IMR-90 (cell line): ENCODE results near the gene VIT.

ENCODE experiments used
- CEBPB ChIP-seq: IDR thresholded peaks from 2 replicates; pipeline ENCODE4 v1.6.1; 2012; ENCODE audit warnings: low read depth, low read length, improper control_type of control experiment
- FOS ChIP-seq: fragments of 150-350 bp; IDR thresholded peaks from 2 replicates; pipeline ENCODE4 v1.6.1; 2016; ENCODE audit warnings: low read depth, low read length
- MAFK ChIP-seq: IDR thresholded peaks from 2 replicates; pipeline ENCODE4 v1.6.1; 2012; ENCODE audit warnings: low read depth, low read length, improper control_type of control experiment
- MAZ ChIP-seq: IDR thresholded peaks from 2 replicates; pipeline ENCODE4 v1.6.1; 2012; ENCODE audit warnings: low read depth, mild to moderate bottlenecking, low read length, improper control_type of control experiment, moderate library complexity, borderline replicate concordance
- MXI1 ChIP-seq: IDR thresholded peaks from 2 replicates; pipeline ENCODE4 v1.6.1; 2012; ENCODE audit warnings: low read depth, mild to moderate bottlenecking, low read length, moderate library complexity, borderline replicate concordance
- POLR2A ChIP-seq: IDR thresholded peaks from 2 replicates; pipeline ENCODE4 v1.6.1; 2012; ENCODE audit warnings: mild to moderate bottlenecking, low read depth, low read length
- RCOR1 ChIP-seq: IDR thresholded peaks from 2 replicates; pipeline ENCODE4 v1.6.1; 2012; ENCODE audit warnings: mild to moderate bottlenecking, low read length, improper control_type of control experiment; ENCODE audit not compliant: insufficient replicate concordance
- RFX5 ChIP-seq: IDR thresholded peaks from 2 replicates; pipeline ENCODE4 v1.8.0; 2012; ENCODE audit warnings: low read depth, mild to moderate bottlenecking, low read length, moderate library complexity
- SMC3 ChIP-seq: fragments of 150-350 bp; IDR thresholded peaks from 2 replicates; pipeline ENCODE4 v1.6.1; 2016; ENCODE audit warnings: low read depth, mild to moderate bottlenecking, antibody characterized with exemption, low read length, moderate library complexity
- TF ChIP-seq, protein P1 (sequence below): conservative IDR thresholded peaks from 2 replicates; pipeline ENCODE4 v1.5.1; 2012; ENCODE audit warnings: mild to moderate bottlenecking, low read depth, low read length, improper control_type of control experiment
- TF ChIP-seq, protein P2 (sequence below): fragments of 150-350 bp; IDR thresholded peaks from 2 replicates; pipeline ENCODE4 v1.6.1; 2017; ENCODE audit warnings: mild to moderate bottlenecking, antibody characterized with exemption, low read length, low read depth

- TF ChIP-seq, protein P1, sequence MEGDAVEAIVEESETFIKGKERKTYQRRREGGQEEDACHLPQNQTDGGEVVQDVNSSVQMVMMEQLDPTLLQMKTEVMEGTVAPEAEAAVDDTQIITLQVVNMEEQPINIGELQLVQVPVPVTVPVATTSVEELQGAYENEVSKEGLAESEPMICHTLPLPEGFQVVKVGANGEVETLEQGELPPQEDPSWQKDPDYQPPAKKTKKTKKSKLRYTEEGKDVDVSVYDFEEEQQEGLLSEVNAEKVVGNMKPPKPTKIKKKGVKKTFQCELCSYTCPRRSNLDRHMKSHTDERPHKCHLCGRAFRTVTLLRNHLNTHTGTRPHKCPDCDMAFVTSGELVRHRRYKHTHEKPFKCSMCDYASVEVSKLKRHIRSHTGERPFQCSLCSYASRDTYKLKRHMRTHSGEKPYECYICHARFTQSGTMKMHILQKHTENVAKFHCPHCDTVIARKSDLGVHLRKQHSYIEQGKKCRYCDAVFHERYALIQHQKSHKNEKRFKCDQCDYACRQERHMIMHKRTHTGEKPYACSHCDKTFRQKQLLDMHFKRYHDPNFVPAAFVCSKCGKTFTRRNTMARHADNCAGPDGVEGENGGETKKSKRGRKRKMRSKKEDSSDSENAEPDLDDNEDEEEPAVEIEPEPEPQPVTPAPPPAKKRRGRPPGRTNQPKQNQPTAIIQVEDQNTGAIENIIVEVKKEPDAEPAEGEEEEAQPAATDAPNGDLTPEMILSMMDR: no peak
- TF ChIP-seq POLR2A (no peak), FOS (no peak), MAFK (no peak), RCOR1 (no peak), CEBPB (no peak), SMC3 (no peak), RFX5 (no peak), MXI1 (no peak), MAZ (no peak)
- TF ChIP-seq, protein P2, sequence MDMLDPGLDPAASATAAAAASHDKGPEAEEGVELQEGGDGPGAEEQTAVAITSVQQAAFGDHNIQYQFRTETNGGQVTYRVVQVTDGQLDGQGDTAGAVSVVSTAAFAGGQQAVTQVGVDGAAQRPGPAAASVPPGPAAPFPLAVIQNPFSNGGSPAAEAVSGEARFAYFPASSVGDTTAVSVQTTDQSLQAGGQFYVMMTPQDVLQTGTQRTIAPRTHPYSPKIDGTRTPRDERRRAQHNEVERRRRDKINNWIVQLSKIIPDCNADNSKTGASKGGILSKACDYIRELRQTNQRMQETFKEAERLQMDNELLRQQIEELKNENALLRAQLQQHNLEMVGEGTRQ: no peak
Observed at GRCh38 chr2:36743954-36744353, 47.4 kb downstream of the VIT start.
